HG02943 (cell line): Measurements from ENCODE around the gene TENM3.
A peak's percentile ranks its signal among the peaks of the same experiment; 100 is the strongest.
"Not testable (repeated sequence)": the region's sequence is repeated elsewhere in the genome, so short reads cannot be mapped to it uniquely, and the experiment has no call there.

ENCODE experiments used
- ATAC-seq: cut with Tn5 transposase; IDR thresholded peaks from one replicate; pipeline ENCODE4 v1.9.1; 2021; ENCODE audit warnings: mild to moderate bottlenecking, low read depth, moderate library complexity; ENCODE audit not compliant: unreplicated experiment

Gene TENM3

GRCh38 chr4:182795446-182796238 lies 552.4 kb downstream of the TENM3 start:
- no peak for ATAC-seq

DNA sequence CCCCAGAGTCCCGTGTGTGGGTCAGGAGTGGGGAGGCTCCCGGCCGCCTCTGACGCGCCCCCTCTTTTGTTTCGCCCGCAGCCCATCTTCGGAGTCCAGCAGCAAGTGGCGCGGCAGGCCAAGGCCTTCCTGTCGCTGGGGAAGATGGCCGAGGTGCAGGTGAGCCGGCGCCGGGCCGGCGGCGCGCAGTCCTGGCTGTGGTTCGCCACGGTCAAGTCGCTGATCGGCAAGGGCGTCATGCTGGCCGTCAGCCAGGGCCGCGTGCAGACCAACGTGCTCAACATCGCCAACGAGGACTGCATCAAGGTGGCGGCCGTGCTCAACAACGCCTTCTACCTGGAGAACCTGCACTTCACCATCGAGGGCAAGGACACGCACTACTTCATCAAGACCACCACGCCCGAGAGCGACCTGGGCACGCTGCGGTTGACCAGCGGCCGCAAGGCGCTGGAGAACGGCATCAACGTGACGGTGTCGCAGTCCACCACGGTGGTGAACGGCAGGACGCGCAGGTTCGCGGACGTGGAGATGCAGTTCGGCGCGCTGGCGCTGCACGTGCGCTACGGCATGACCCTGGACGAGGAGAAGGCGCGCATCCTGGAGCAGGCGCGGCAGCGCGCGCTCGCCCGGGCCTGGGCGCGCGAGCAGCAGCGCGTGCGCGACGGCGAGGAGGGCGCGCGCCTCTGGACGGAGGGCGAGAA lies 556.5 kb downstream of the TENM3 start:
- ATAC-seq = no peak

DNA sequence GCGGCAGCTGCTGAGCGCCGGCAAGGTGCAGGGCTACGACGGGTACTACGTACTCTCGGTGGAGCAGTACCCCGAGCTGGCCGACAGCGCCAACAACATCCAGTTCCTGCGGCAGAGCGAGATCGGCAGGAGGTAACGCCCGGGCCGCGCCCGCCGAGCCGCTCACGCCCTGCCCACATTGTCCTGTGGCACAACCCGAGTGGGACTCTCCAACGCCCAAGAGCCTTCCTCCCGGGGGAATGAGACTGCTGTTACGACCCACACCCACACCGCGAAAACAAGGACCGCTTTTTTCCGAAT lies 557.0 kb downstream of the TENM3 start:
- no peak for ATAC-seq

DNA sequence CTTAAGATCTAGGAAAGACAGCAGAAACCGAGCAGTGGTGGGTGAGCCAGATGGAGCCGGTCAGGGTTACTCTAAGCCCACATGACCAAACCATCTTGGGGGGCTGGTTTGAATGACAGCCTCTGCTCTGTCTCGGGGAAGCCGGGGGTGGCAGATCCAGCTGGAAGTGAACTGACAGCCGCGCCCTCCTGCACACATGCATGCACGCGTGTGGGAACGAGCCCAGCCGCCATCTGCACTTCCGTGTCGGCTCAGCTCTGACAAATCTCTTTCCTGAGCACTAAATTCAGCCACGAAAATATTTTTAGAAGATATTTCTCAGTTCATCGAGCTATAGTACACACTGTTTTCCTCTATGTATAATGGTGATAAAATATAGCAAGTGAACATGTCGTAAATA lies 558.4 kb downstream of the TENM3 start:
- no peak for ATAC-seq

- no peak for ATAC-seq
Measured at GRCh38 chr4:182802621-182803020, 559.4 kb downstream of the TENM3 start.

DNA sequence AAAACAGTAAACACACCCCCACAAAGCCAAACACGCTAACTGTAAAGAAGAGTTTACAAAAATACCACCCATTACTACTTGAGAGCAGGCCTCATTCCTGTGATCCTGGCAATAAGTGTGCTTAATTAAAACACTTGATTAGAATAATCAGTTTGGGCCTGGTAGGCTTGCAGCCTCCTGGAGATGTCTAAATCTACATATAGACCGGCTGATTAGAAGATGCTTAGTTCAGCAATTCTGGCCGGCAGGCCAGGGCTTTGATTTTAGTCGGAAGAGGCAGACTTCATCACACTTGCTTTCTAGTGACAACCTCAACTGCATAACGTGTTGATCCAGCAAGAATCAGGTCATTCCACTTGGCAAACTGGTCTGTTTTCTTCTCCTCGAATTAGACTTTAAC lies 560.0 kb downstream of the TENM3 start:
- no peak for ATAC-seq

- ATAC-seq = no peak
Measured at GRCh38 chr4:182804131-182804530, 560.9 kb downstream of the TENM3 start.

GRCh38 chr4:182805321-182805720 lies 562.1 kb downstream of the TENM3 start:
- ATAC-seq = no peak

DNA sequence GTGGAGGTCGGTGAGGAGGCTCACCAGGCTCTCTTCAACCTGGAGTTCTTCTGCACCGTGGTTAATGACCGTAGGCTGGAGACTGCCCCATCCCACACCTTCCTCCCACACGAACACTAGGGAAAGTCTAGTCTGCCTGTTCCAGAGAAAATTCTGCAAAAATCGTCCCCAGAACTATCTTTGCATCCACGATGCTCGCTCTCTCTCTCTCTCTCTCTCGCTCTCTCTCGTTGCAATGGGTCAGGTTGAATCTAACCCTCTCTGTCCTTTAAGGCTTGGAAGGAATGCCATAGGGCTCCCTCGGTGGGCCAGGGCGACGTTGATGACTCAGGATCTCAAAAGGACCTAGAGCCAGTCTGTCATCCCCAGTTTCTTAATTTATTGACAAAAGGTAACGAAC lies 562.5 kb downstream of the TENM3 start:
- no peak for ATAC-seq

- ATAC-seq = peak; percentile 57
Measured at GRCh38 chr4:182806259-182807252, 563.4 kb downstream of the TENM3 start.

DNA sequence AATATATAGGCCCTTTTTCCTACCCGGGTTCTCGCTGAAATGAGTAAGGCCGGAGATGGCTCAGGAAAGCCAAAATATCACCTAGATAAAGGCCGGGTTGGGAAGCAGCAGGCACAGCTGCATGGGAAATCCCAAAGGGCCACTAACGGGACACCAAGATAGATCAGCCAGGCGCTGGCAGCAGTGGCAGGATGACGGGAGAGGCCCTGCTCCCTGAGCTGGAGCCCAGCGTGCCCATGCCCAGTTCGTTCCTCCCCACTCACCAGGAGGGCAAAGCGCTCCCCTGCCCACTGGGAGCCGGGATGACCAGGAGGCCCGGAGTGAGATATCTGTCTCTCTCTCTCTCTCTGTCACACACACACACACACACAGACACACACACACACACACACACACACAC lies 564.1 kb downstream of the TENM3 start:
- no peak for ATAC-seq

DNA sequence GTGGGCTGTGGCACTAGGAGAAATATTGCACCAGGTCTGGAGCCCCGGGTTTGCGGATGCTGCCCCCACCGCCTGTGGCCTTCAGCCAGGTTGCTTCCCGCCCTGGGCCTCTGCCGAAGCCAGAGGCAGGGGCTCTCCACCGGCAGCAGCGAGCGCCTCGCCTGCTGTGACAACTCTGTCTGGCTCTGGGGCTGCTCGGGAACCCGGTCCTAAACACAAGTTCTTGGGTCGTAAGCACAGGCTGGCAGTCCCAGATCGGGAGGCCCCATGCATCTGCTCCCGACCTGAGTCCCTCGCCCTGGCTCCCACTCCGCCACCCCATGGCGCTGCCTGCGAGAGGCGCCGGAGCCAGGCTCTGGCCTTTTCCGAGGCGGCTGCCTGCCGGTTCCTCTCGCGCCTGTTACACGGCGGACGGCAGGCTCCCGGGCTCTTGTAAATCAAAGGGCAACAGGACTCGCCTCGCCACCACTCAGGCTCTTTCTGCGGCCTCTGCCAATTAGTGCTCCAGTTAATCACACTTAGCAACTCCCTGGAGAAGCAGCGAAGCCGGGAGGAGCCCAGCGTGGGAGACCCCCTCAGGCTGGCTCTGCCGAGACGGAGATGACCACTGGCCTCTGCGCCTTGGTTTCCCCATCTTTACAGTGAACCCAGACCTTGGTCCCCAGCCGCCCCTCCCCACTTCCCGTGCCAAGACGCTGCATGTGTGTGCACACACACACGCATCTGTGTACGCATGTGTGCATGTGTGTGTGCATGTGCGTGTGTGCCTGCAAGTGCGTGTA lies 564.8 kb downstream of the TENM3 start:
- ATAC-seq = no peak

- peak; percentile 87 for ATAC-seq
Measured at GRCh38 chr4:182808673-182809416, 565.6 kb downstream of the TENM3 start.

- ATAC-seq = peak; percentile 35
Measured at GRCh38 chr4:182809417-182810102, 566.4 kb downstream of the TENM3 start.

DNA sequence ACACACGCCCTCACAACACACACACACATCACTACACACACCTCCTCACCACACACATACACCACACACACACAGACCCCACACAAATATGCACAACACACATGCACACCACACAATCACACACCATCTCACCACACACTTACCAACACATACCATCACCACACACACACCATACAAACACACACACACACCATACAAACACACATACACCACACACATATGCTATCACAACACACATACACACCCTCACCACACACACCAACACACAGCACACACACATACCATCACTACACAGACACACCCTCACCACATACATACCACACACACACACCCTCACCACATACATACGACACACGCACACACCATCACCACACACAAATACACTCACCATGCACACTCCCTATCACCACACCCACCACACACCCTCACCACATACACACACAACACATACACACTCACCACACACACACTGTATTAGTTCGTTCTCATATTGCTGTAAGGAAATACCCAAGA lies 567.0 kb downstream of the TENM3 start:
- ATAC-seq = no peak

DNA sequence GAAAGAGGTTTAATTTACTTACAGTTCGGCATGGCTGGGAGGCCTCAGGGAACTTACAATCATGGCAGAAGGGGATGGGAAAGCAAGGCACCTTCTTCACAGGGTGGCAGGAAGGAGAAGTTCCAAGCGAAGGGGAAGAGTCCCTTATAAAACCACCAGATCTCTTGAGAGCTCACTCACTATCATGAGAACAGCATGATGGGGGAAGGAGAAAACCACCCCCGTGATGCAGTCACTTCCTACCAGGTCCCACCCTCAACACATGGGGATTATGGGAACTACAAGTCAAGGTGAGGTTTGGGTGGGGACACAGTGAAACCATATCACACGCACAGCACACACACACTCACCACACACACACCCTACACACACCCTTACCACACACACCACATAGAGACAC lies 569.7 kb downstream of the TENM3 start:
- no peak for ATAC-seq

DNA sequence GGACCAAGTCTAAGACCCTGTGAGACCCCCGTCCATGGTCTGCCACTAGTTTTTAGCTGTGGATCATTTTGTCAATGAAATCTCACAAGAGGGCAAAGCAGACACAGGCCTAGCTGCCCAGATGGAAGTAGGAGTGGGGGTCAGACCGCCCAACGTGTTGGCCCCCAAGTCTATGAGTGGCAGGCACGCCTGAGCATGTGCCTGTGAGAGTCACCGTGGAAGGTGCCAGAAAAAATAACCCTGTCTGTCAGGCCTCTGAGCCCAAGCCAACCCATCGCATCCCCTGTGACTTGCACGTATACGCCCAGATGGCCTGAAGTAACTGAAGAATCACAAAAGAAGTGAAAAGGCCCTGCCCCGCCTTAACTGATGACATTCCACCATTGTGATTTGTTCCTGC lies 570.9 kb downstream of the TENM3 start:
- not testable (repeated sequence) for ATAC-seq

- no peak for ATAC-seq
Measured at GRCh38 chr4:182818926-182819730, 575.9 kb downstream of the TENM3 start.
